GM10266 (cell line): ENCODE measurements around the gene RUBCNL.
A peak's percentile ranks its signal among the peaks of the same experiment; 100 is the strongest.

Source experiments
- DNase-seq: peaks from one replicate; pipeline ENCODE4 v3.0.0; 2012; ENCODE audit errors: extremely low spot score
- CTCF ChIP-seq: IDR thresholded peaks from 2 replicates; pipeline ENCODE4 v1.5.1; 2012; ENCODE audit warnings: mild to moderate bottlenecking, low read depth; ENCODE audit not compliant: control insufficient read depth, insufficient read depth; ENCODE audit errors: missing control alignments

RUBCNL gene

DNA sequence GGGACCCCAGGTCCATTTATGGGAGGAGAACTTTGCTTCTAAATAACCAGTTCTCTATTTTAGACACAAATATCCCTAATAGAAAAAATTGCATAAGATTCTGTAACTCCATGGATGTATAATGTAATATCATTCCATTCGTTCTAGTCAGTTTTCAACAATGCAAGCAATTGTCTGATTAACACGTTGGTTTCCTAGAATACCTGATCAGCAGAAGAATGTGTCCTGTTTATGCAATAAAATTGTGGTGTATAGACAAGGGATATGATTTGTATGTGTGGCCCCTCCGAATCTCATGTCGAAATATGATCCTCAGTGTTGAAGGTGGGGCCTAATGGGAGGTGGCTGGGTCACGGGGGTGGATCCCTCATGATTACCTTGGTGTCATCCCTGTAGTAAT, 62.1 kb downstream of the RUBCNL start:
- TF ChIP-seq CTCF: no peak
- no peak for DNase-seq

DNA sequence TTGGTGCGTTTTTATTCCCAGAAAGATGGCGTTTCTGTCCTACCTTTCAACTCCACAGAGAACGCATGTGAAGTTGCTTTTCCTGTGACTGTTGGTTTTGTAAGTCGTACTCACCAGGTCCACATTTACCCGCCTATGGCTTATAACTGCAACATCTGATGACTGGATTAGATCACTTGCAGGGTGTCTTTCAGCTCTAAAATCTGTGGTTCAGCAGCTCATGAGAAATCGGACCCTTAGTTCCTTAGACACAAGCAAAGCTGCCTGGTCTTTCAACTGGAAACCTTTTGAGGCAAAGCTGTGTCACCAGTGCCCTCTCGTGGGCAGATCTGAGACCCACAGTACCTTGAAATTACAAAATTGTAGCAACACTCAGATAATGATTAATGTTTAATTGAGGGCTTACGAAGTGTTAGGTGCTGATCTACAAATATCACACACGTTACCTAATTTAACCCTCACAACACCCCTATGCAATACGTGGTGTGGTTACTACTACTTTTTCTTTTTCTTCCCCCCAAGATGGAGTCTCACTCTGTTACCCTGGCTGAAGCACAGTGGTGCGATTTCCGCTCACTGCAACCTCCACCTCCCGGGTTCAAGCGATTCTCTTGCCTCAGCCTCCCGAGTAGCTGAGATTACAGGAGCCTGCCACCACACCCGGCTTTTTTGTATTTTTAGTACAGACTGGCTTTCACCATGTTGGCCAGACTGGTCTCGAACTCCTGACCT, 65.4 kb downstream of the RUBCNL start:
- peak; percentile 60 for DNase-seq
- peak; percentile 81 for TF ChIP-seq CTCF

GRCh38 chr13:46320821-46321220, 66.2 kb downstream of the RUBCNL start:
- DNase-seq: no peak
- TF ChIP-seq CTCF: no peak

DNA sequence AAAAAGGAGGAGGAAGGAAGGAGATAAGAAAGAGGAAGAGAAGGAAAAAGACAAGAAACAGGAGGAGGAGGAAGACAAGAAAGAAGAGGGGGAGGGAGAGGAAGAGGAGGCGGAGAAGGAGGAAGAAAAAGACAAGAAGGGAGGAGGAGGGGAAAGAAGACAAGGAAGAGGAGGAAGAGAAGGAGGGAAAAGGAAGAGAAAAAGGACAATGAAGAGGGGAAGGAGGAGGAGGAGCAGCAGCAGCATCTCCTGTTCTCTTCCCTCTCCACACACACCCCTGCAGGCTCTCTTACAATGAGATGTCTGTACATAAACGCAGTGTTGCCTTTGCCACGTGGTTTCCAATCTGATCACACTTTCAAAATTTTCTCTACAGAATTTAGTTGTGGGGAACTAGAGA, 66.6 kb downstream of the RUBCNL start:
- no peak for DNase-seq
- no peak for TF ChIP-seq CTCF

GRCh38 chr13:46318986-46319385, 68.1 kb downstream of the RUBCNL start:
- no peak for DNase-seq
- TF ChIP-seq CTCF: no peak

DNA sequence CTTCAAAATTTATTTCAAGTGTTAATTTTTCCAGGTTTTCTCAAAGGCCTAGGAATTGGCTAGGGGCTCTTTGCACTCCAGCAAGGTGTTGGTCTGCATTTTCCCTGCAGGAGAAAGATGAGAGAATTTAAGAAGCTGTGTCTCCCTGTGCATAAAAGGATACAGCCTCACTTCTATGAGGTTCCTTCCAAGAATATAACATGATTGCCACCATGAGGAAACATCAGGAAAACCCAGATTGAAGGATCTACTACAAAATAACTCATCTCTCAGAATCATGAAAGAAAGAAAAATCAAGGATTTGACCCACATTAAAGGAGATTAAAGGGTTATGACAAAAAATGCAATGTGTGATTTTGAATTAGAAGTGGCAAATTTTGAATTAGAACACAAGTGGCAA, 69.9 kb downstream of the RUBCNL start:
- TF ChIP-seq CTCF: no peak
- no peak for DNase-seq

DNA sequence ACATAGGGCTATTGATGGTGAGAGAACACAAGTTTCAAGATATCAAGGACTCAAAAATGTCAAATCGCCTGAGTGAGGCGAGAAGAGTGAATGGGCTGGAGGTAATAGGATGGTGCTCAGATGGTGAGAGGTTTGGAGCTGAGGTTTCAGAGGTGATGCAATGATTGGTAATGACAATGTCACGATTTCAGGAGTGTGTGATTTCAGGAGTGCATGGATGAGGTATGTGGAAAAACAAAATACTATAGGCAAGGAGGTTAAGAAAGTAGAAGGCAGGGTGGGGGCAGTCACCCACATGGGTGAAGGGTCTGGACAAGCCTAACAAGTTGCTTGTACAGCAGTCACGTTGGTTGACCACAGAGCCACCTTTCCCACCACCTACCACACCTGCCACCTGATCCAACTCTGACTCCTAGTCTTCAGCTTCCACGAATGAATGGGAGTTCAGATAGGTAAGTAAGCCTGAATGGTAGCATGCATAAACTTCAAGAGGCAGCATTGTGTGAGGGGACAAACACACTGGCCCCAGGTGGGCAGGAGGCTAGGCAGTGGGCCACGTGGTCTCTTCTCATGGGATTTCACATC, 71.5 kb downstream of the RUBCNL start:
- no peak for TF ChIP-seq CTCF
- no peak for DNase-seq
